ENCODE data around the gene BMP7. TPM values are rescaled to one million over a fixed set of nuclear protein-coding genes. Genes with fewer than 3 reads are reported as not detected.

Gene BMP7
- total RNA-seq, 3 donors from 2014 or later (not counting 1 experiment from before 2014, with no cell fraction given): not detected

- WGBS (ENCODE audit: insufficient coverage): 85% methylated on average over 4 of the region's 5 CpGs
- H3K27me3 Mint-ChIP-seq (ENCODE audit: low read depth in 2 of 2): peaks cover 9 to 30% of the 10 kb centered on the region in 2 donors
- H3K4me3 Mint-ChIP-seq: no peak overlapping the region
- no peak for TF ChIP-seq CTCF (IDR thresholded peaks at IDR 0.05)
- H3K4me3 ChIP-seq (ENCODE audit: low read length): no peak overlapping the region
- ATAC-seq: no peak
- no peaks in the 10 kb centered on the region for H3K9me3 Mint-ChIP-seq
- intact Hi-C loops (cut with micrococcal nuclease): no loop called here
- DNase-seq: no peak
- H3K9me3 ChIP-seq (ENCODE audit: control insufficient read depth, insufficient read depth, low read length): no peaks in the 10 kb centered on the region
- no peaks in the 10 kb centered on the region for H3K36me3 ChIP-seq (ENCODE audit: control insufficient read depth, insufficient read depth, low read length)
- H3K27ac Mint-ChIP-seq: no peak overlapping the region
- H3K4me1 Mint-ChIP-seq: peaks cover 0 to 25% of the 10 kb centered on the region in 2 donors
- H3K4me1 ChIP-seq (ENCODE audit: control insufficient read depth, insufficient read depth, low read length): peaks cover 19% of the 10 kb centered on the region
- H3K36me3 Mint-ChIP-seq: no peaks in the 10 kb centered on the region
- H3K27ac ChIP-seq (ENCODE audit: low read length): no peak overlapping the region
- H3K27me3 ChIP-seq (ENCODE audit: control insufficient read depth, insufficient read depth, low read length): no peaks in the 10 kb centered on the region
Observed at GRCh38 chr20:57313951-57314350, 47.5 kb upstream of the BMP7 start.

- Mint-ChIP-seq H3K27ac (no peak overlapping the region), H3K4me1 (peaks cover 0 to 19% of the 10 kb centered on the region in 2 donors), H3K36me3 (no peaks in the 10 kb centered on the region), H3K27me3 (ENCODE audit: low read depth in 2 of 2) (peaks cover 9 to 31% of the 10 kb centered on the region in 2 donors), H3K4me3 (no peak overlapping the region), H3K9me3 (no peaks in the 10 kb centered on the region)
- no peak for TF ChIP-seq CTCF (IDR thresholded peaks at IDR 0.05)
- no peak overlapping the region for H3K4me3 ChIP-seq (ENCODE audit: low read length)
- ATAC-seq (no peak), DNase-seq (no peak)
- H3K27me3 ChIP-seq (ENCODE audit: control insufficient read depth, insufficient read depth, low read length): no peaks in the 10 kb centered on the region
- H3K9me3 ChIP-seq (ENCODE audit: control insufficient read depth, insufficient read depth, low read length): no peaks in the 10 kb centered on the region
- H3K27ac ChIP-seq (ENCODE audit: low read length): no peak overlapping the region
- intact Hi-C loops (cut with micrococcal nuclease): no loop called here
- H3K4me1 ChIP-seq (ENCODE audit: control insufficient read depth, insufficient read depth, low read length): peaks cover 13% of the 10 kb centered on the region
- 68% methylated on average over 5 of the region's 5 CpGs for WGBS (ENCODE audit: insufficient coverage)
- no peaks in the 10 kb centered on the region for H3K36me3 ChIP-seq (ENCODE audit: control insufficient read depth, insufficient read depth, low read length)
Observed at GRCh38 chr20:57313230-57313629, 46.8 kb upstream of the BMP7 start.

GRCh38 chr20:57312138-57312537 is 45.7 kb upstream of the BMP7 start:
- H3K27ac Mint-ChIP-seq: no peak overlapping the region
- peaks cover 0 to 9% of the 10 kb centered on the region in 2 donors for H3K4me1 Mint-ChIP-seq
- TF ChIP-seq CTCF (IDR thresholded peaks at IDR 0.05): no peak
- H3K27me3 Mint-ChIP-seq (ENCODE audit: low read depth in 2 of 2): peaks cover 12 to 42% of the 10 kb centered on the region in 2 donors
- no peaks in the 10 kb centered on the region for H3K9me3 Mint-ChIP-seq
- intact Hi-C loops (cut with micrococcal nuclease): no loop called here
- Histone ChIP-seq H3K4me3 (ENCODE audit: low read length) (no peak overlapping the region), H3K9me3 (ENCODE audit: control insufficient read depth, insufficient read depth, low read length) (no peaks in the 10 kb centered on the region), H3K27me3 (ENCODE audit: control insufficient read depth, insufficient read depth, low read length) (no peaks in the 10 kb centered on the region), H3K36me3 (ENCODE audit: control insufficient read depth, insufficient read depth, low read length) (no peaks in the 10 kb centered on the region), H3K4me1 (ENCODE audit: control insufficient read depth, insufficient read depth, low read length) (peaks cover 3% of the 10 kb centered on the region), H3K27ac (ENCODE audit: low read length) (no peak overlapping the region)
- DNase-seq (no peak), ATAC-seq (no peak)
- H3K4me3 Mint-ChIP-seq: no peak overlapping the region
- H3K36me3 Mint-ChIP-seq: no peaks in the 10 kb centered on the region
- 88% methylated on average over 6 of the region's 6 CpGs for WGBS (ENCODE audit: insufficient coverage)

GRCh38 chr20:57310821-57311514 is 44.5 kb upstream of the BMP7 start:
- H3K36me3 ChIP-seq (ENCODE audit: control insufficient read depth, insufficient read depth, low read length): no peaks in the 10 kb centered on the region
- peaks cover 13 to 45% of the 10 kb centered on the region in 2 donors for H3K27me3 Mint-ChIP-seq (ENCODE audit: low read depth in 2 of 2)
- peaks cover 0 to 8% of the 10 kb centered on the region in 2 donors for H3K4me1 Mint-ChIP-seq
- no peak overlapping the region for H3K4me3 Mint-ChIP-seq
- DNase-seq (no peak), ATAC-seq (no peak)
- H3K27ac Mint-ChIP-seq: no peak overlapping the region
- 92% methylated on average over 11 of the region's 11 CpGs for WGBS (ENCODE audit: insufficient coverage)
- H3K27me3 ChIP-seq (ENCODE audit: control insufficient read depth, insufficient read depth, low read length): no peaks in the 10 kb centered on the region
- H3K4me1 ChIP-seq (ENCODE audit: control insufficient read depth, insufficient read depth, low read length): no peaks in the 10 kb centered on the region
- H3K27ac ChIP-seq (ENCODE audit: low read length): no peak overlapping the region
- H3K9me3 ChIP-seq (ENCODE audit: control insufficient read depth, insufficient read depth, low read length): no peaks in the 10 kb centered on the region
- H3K9me3 Mint-ChIP-seq: no peaks in the 10 kb centered on the region
- TF ChIP-seq CTCF (IDR thresholded peaks at IDR 0.05): no peak
- H3K36me3 Mint-ChIP-seq: no peaks in the 10 kb centered on the region
- H3K4me3 ChIP-seq (ENCODE audit: low read length): no peak overlapping the region
- intact Hi-C loops (cut with micrococcal nuclease): no loop called here

Measured in natural killer cell (primary cell).